HG02840 (cell line): ENCODE results near the gene SLC25A27.
"Not testable (repeated sequence)": the region's sequence is repeated elsewhere in the genome, so short reads cannot be mapped to it uniquely, and the experiment has no call there.

Source experiments
- ATAC-seq: cut with Tn5 transposase; IDR thresholded peaks from one replicate; pipeline ENCODE4 v1.9.1; 2021; ENCODE audit warnings: mild to moderate bottlenecking, moderate library complexity, moderate number of reproducible peaks; ENCODE audit not compliant: unreplicated experiment, low FRiP score

The SLC25A27 gene

DNA sequence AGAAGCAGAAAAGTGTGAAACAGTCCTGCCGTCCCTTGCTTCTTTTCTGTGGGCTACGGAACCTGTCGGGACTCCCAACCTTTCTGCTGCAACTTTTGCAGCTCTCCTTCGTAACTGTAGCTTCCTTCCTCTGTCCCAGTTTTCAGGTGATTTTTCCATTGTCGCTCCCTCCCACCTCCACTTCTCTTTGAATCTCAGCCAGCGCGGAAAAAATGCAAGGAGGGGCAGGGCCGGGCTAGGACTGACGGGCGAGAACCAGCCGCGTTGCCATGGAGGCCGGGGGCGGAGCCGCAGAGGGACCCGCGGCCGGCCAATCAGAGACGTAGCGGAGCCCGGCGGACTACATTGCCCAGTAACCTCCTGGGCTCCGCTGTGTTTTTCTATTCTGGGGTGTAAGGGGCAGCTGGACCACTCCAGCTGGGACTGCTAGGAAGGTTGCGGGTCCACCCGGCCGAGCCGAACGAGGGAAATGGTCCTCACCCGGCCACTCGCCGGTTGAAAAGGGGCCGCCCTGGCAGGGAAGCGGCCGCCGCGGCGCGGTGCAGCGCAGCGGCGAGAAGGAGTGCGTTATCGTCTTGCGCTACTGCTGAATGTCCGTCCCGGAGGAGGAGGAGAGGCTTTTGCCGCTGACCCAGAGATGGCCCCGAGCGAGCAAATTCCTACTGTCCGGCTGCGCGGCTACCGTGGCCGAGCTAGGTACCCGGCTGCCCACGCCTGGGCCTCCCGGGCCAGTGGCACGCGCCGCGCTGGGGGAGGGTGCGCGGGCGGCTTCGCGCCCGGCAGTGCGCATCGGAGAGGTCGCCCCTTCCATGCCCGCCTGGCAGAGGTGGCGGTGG lies at the start of gene SLC25A27, which contains the start of gene CYP39A1:
TSS of gene SLC25A27 (plus strand) at position 373 of the 836 bp plus-strand sequence. CDS start at position 591, 218 bp downstream.
TSS of gene CYP39A1 (minus strand) at position 216 of the 836 bp plus-strand sequence. CDS start 236 bp downstream, outside the sequence.
- ATAC-seq, result peak; percentile 100

- no peak for ATAC-seq
These were observed 47.5 kb upstream of the SLC25A27 start for GRCh38 chr6:46605091-46605797.

DNA sequence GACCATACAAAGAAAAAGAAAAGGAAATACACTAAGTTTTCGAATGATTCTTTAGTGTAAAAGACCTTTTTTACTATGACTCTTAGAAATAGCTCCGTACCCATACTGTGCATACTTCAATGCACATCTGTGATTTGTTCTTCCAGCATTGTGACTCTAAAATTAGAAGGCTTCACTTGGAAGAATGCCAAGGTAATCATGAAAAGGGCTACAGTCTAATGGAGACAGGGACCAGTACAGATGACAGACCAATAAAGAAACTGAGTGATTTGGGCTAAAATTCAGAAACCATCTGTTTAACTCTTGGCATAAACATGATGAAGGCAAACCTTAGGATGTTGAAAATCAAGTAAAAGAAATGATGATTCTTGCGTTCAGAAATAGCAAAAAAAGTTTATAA lies 46.4 kb upstream of the SLC25A27 start:
- ATAC-seq, result no peak

- no peak for ATAC-seq
These were observed 41.8 kb upstream of the SLC25A27 start for GRCh38 chr6:46610862-46611553.

- ATAC-seq, result no peak
These were observed 40.1 kb upstream of the SLC25A27 start for GRCh38 chr6:46612645-46613044.

- ATAC-seq, result no peak
These were observed 34.0 kb upstream of the SLC25A27 start for GRCh38 chr6:46618726-46619125.

DNA sequence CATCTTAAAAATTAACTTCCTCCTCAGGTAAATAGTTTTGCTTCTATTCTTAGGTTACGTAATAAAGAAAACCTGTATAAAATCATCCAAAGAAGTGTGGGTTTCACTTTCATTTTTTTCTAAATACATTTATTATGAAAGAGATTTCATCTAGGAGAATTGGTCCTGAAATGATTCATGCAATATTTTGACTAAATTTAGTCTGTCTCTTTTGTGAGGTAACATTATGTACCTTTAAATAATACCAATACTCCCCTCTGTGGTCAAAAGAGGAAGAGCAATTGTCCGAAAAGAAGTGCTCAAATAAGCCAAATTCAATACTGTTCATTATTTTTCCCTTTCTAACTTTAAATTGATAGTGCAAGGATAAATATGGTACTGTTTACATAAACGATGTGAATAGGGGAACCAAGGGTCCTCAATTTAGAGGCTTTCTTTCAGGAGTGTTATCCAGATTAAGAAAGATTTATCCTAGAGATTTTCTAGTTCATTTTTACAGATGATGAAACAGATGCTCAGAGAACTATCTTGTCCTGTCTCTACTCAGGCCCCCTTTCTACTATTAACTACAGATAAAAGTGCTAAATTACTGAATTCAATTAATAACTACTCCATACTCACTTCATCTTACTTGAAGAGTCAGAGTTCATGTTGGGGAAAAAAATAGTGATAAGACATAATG lies 26.4 kb upstream of the SLC25A27 start:
- ATAC-seq, result peak; percentile 78

DNA sequence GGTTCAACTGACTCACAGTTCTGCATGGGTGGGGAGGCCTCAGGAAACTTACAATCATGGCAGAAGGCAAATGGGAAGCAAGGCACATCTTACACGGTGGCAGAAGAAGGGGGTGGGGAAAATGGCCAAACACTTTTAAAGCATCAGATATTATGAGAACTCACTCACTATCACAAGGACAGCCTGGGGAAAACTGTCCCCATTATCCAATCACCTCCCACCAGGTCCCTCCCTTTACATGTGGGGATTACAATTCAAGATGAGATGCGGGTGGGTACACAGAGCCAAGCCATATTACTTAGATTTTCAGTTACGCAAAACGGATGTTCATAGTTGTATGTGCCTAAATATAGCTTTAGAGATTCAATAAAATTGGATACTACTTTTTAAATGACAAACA lies 25.8 kb upstream of the SLC25A27 start:
- ATAC-seq, result no peak

DNA sequence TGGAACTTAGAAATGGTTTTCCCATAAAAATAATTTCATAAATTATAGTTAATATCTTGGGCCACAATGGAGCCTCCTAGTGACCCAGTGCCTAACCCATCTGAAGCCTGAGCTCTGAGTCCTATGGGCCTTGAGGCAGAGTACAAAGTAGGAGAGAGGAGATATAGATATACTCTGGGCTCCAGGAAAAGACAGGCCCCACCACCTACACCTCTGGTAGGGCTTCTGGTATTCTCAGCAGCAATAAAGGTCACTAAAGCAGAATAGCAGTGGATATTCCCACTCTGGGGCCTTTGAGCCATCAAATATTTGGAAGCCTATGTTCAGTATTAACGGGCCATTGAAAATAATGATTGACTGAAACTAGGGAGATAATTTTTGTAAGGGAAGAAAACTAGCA lies 24.3 kb upstream of the SLC25A27 start:
- no peak for ATAC-seq

DNA sequence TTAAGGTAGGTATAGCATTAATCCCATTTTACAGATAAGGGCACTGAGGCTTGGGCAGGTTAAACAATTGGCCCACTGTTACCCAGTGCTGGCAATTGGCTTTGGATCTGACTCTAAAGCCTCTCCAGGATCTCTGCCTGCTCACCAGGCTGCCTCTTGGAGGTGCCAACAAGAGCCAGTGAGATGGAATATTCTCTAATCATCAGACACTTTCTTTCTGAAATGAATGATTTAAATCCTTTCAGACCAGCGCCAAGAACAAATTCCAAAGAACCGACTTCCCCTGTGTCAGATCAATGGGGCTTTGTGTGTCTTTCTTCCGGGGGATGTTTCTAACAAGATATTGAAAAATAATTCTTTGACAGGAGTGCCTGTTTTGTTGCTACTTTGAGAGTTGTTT lies 23.8 kb upstream of the SLC25A27 start:
- ATAC-seq, result no peak

DNA sequence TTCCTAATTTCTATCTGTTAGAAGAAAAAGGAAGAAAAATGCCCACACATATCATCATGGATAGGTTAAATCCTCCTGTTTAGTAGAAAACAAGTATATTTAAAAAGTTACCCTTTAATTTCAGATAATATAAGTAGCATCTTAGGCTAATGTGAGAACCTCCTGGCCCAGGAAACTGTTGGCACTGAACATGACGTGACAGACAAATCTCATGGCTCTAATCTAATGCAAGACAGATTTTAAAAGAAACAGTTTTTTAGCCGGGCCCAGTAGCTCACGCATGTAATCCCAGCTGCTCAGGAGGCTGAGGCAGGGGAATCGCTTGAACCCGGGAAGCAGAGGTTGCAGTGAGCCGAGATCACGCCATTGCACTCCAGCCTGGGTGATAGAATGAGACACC lies 23.1 kb upstream of the SLC25A27 start:
- no peak for ATAC-seq

DNA sequence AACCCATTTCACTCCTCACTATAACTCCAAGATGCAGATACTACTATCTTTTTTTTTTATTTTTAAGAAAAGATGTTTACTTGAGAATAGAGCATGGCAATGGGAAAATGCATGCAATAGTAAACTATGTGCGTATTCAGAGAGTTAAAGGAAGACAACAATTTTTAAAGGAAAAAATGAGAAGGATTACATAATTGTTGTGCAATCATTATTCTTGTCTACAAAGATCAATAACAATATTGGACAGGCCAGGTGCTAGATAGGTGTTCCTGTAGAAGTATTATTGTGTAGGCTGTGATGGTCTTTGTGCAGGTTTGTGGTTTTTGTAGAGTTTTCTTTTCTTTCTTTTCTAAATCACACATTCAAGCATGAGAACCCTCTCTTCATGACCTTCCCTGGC lies 20.7 kb upstream of the SLC25A27 start:
- no peak for ATAC-seq

DNA sequence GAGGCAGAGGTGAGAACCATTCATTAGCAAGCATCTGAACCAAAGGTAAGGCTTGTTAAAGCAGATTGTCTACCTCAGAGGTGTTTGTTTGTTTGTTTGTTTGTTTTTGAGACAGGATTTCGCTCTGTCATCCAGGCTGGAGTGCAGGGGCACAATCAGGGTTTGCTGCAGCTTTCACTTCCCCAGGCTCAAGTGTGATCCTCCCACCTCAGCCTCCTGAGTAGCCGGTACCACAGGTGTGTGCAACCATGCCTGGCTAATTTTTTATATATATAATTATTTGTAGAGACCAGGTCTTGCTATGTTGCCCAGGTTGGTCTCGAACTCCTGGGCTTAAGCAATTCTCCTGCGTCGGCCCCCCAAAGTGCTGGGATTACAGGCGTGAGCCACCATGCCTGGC lies 17.3 kb upstream of the SLC25A27 start:
- ATAC-seq, result no peak

DNA sequence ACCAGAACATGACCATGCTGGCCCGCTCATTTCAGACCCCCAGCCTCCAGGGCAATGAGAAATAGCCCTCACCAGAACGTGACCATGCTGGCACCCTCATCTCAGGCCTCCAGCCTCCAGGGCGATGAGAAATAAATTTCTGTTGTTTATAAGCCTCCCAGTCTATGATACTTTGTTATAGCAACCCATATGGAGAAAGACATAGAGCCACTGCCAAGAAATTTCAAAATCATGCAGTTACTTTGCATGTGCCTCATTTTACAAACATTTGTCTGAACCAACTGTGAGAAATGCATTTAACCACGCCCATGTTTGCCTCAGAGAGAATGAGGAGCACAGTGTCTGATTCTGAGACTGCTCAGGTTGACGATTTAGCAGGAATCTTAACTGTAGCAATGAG lies 15.6 kb upstream of the SLC25A27 start:
- no peak for ATAC-seq

DNA sequence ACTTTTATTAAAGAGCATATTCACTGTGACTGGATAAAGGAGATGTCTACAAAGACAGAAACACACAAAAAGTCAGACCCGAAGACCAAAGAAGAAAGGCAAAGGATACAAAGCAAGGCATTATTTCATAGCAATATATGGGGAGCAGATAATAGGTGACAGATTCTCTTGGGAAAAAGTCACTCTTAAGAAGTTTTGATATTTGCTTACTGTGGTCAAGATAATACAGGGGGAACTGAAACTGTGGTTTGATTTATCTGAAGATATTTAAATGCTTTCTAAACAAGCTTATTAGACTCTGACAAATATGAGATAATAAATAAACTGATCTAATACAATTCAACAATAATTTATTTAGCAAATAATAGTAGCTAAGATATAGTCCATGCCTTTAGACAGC lies 14.8 kb upstream of the SLC25A27 start:
- no peak for ATAC-seq

- no peak for ATAC-seq
These were observed 14.1 kb upstream of the SLC25A27 start for GRCh38 chr6:46638650-46639049.

DNA sequence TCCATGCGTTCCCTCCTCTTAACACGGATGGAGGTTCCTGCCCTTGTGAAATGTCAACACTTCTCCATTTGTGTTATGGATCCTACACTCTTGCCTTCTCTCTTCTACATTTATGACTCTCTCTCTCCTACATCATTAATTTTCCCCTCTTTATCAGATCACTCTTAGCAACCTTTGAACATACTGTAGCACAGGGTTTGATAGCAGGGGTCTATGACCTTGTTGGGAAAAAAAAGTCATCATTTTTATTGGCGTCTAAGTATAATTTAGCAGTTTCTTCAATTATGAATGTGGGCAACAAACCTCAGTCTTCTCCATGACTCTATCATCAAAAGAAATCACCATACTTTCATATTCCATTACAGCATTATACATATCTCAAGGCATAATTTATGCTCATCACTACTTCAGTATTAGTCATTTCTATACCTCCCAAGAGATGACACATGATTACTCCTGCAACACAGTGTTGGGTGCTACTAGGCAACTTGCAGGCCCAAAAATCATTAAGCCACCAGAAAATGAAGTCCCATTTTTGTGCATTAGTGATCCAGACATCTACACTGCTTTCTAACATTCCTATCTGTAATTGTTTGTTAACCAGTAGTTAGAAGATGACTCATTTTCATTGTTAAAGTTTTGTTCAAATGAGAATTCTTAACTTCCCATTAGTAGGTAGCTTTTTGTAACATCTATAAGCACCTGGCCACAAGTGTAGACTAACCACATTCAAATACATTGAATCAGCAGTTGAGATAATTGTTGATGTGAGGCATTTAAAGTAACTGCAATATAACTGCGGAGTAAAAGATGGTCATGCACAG lies 9.6 kb upstream of the SLC25A27 start:
- no peak for ATAC-seq

DNA sequence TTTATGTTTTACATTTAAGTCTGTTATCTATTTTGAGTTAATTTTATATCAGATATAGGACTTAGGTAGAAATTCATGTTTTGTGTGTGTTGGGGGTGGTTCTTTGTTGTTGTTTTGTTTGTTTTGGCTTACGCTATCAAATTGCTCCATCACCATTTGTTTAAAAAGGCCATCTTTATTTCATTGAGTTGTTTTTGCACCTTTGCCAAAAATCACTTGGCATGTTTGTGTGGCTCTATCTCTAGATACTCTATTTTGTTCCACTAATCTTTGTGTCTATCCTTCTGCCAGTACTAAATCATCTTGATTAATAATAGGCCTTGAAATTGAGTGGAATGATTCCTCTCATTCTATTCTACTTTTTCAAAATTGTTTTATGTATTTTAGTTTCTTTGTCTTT lies 7.5 kb upstream of the SLC25A27 start:
- no peak for ATAC-seq

DNA sequence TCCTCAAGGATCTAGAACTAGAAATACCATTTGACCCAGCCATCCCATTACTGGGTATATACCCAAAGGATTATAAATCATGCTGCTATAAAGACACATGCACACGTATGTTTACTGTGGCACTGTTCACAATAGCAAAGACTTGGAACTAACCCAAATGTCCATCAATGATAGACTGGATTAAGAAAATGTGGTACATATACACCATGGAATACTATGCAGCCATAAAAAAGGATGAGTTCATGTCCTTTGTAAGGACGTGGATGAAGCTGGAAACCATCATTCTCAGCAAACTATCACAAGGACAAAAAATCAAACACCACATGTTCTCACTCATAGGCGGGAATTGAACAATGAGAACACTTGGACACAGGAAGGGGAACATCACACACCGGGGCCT lies 4.7 kb upstream of the SLC25A27 start:
- ATAC-seq, result not testable (repeated sequence)
